Astrocyte (in vitro differentiated cells and primary cell): ENCODE results near the gene KANK4.

Experiments
- CTCF ChIP-seq: IDR thresholded peaks from 2 replicates; pipeline ENCODE4 v1.5.1; 2011; ENCODE audit warnings: low read depth, mild to moderate bottlenecking, inconsistent platforms, low read length, moderate library complexity; ENCODE audit not compliant: insufficient read depth
- EZH2 ChIP-seq: IDR thresholded peaks from 2 replicates; pipeline ENCODE4 v1.6.1; 2012; ENCODE audit warnings: mild to moderate bottlenecking, low read length, inconsistent platforms; ENCODE audit not compliant: insufficient read depth

DNA sequence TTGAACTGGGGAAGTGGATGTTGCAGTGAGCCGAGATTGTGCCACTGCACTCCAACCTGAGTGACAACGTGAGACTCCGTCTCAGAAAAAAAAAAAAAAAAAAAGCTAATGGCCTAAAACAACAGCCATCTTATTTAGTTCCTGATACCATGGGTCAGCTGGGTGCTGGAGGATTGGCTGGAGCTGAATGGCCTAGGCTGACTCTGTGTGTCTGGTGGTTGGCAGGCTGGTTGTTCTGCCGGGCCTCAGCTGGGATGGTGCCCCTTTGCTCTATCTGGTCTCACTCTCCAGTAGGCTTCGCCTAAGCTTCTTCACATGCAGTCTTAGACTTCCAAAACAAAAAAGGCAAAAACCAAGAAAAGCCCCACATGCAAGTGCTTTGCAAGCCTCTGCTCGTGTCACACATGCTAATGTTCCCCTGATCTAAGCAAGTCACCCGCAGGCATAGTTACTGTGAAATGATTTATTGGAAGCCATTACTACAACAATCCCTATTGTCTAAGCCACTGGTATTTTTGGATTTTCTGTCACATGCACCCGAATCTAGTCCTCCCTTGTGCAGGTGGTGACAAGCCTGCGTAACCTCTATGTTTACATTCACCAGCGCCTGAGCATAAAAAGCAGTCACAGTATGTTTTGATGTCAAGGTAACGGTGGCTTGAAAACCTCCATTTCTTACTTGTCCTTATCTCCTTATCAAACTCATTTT, 39.6 kb upstream of the KANK4 start:
- TF ChIP-seq EZH2 (no peak), CTCF (no peak)
